Measurements from ENCODE around the gene COL12A1.

DNA sequence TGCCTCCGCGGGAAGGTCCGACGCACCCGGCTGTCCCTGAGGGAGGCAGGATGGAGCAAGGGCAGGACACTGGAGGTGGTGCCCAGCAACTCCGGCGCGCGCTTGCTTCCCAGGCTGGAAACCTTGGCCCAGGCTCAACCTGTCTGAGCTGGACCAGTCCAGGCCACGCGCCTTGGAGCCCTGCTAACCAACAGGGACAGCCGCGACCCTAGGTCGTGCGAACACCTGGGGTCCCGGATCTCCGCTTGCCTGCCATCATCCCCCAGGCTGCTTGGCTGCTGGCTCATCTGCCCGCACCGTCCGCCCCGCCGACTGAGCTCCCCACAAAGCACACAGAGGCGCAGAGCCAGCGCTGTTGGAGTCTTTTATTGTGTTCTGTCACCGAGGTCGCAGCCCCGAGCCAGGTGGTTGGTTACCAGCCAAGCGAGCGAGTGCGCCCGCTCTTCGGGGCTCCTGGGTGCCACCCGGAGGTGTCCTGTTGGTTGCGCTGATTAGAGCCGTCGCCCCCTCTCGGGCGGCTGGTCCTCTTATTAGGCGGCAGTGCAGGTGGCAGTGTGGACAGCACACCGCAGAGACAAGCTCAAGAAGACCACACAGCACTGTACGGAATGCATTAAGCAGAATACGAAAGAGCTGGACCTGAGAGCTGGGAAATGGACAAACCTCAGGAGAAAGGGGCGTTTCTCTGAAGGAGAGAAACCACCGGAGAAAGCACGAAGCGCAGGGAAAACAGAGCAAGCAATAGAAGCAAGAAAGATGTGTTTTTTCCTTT lies 3.8 kb downstream of the COL12A1 start:
- TF ChIP-seq CTCF (IDR thresholded peaks at IDR 0.05; ENCODE audit: extremely low read depth in 1 of 2, insufficient read depth in 1 of 2, low read depth in 1 of 2, low read length in 2 of 2) (peak in 1 of 2 donors; percentile 16), POLR2A (IDR thresholded peaks at IDR 0.05; ENCODE audit: low read depth, low read length) (no peak), MYC (IDR thresholded peaks at IDR 0.05; ENCODE audit: low read depth, low read length) (no peak), JUN (IDR thresholded peaks at IDR 0.05; ENCODE audit: borderline replicate concordance, insufficient read depth, insufficient read length, low read depth) (no peak), POLR2AphosphoS5 (IDR thresholded peaks at IDR 0.05; ENCODE audit: insufficient read depth, low read depth, low read length) (peak; percentile 18)
- TF ChIP-seq, protein P1, sequence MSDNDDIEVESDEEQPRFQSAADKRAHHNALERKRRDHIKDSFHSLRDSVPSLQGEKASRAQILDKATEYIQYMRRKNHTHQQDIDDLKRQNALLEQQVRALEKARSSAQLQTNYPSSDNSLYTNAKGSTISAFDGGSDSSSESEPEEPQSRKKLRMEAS (IDR thresholded peaks at IDR 0.05; ENCODE audit: insufficient read depth, insufficient read length): no peak

Data from endothelial cell of umbilical vein (primary cell).